Dedifferentiated amniotic fluid mesenchymal stem cell (primary cell): ENCODE results near the gene B2M.
"Not testable (repeated sequence)": the region's sequence is repeated elsewhere in the genome, so short reads cannot be mapped to it uniquely, and the experiment has no call there.

Experiments
- DNase-seq: peaks from one replicate; pipeline ENCODE4 v3.0.0-alpha.2; 2016; ENCODE audit errors: extremely low spot score

The B2M gene

GRCh38 chr15:44726136-44726535, 14.8 kb downstream of the B2M start:
- no peak for DNase-seq

DNA sequence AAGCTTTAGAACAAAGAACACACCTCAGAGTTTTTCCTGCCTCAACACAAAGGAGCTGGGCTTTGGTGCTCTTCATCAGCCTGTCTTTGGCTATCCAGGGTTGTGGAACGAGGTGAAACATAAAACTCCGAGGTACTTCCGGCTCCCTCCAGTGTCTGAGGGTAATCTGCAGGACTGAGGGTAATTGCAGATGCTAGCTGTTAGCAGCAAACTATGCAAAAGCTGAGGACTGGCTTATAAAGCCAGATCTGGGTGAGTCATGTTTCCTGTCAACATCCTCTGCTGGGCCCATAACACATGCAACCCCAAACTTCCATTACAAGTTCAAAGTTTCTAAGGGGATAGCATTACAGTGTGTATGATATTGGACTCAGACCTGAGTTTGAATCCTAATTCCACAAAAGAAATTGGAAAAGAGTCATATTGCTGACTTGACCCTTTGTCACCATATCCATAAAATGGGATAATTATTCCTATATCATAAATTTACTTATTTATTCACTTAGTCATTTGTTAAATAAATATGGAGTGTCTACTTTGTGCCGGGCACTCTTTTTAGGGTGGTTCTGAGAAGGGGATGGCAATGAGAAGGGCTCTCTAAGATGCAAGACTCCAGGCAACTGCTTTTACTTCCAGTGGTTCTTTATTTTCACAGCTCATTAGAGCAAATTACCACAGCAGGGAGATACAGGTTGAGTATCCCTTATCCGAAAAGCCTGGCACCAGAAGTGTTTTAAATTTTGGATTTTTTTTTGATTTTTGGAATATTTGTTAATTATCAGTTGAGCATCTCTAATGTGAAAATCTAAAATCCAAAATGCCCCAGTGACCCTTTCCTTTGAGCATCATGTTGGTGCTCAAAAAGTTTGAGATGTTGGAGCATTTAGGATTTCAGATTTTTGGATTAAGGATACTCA, 15.5 kb downstream of the B2M start:
- peak; percentile 49 for DNase-seq

DNA sequence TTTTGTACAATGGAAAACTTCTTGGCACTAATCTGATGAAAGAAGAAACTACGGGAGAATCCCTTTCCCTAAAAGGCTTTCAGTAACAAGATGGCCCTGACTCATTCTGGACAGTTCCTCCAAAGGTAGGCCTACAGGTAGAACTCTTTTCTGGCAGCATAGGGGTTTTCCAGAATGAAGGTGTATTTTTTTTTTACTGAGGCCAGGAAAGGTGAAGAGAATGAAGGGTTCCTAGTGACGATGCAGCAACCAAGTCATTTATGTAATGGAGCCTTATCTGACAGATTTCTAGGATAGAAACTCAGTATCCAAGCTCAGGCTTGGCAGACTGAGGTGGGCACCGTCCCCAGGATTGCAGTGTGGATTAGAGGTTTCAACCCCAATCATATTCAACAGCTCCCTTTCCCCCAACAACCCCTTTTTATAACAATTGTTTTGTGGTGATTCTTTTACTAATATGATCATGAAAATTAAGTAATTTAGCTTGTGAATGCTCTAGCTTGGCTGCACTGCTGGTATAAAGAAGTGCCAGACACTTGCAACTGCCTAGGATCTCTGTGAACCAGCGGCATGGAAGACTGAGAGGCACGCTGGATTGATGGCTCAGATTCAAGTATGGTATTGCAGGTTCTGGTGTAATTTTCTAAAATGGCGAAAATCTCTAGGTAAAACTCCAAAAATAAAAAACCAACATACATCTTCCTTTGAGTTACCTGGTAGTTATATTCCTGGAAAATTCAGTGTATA, 16.3 kb downstream of the B2M start:
- DNase-seq = no peak

DNA sequence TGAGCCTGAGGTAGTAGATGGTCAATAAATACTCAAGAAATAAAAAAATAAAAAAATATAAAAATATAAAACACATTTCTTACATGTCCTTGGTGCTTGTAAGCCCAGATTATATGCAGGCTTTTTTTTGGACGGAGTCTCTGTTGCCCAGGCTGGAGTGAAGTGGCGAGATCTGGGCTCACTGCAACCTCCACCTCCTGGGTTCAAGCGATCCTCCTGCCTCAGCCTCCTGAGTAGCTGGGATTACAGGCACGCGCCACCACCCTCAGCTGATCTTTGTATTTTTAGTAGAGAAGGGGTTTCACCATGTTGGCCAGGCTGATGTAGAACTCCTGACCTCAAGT, 16.9 kb downstream of the B2M start:
- DNase-seq = not testable (repeated sequence)

- DNase-seq = peak; percentile 98
These were observed 17.5 kb downstream of the B2M start for GRCh38 chr15:44728576-44729407.

GRCh38 chr15:44729408-44730127, 18.3 kb downstream of the B2M start:
- DNase-seq = no peak

GRCh38 chr15:44734839-44735481, 23.6 kb downstream of the B2M start:
- DNase-seq = no peak

- no peak for DNase-seq
These were observed 24.3 kb downstream of the B2M start for GRCh38 chr15:44735482-44736180.

DNA sequence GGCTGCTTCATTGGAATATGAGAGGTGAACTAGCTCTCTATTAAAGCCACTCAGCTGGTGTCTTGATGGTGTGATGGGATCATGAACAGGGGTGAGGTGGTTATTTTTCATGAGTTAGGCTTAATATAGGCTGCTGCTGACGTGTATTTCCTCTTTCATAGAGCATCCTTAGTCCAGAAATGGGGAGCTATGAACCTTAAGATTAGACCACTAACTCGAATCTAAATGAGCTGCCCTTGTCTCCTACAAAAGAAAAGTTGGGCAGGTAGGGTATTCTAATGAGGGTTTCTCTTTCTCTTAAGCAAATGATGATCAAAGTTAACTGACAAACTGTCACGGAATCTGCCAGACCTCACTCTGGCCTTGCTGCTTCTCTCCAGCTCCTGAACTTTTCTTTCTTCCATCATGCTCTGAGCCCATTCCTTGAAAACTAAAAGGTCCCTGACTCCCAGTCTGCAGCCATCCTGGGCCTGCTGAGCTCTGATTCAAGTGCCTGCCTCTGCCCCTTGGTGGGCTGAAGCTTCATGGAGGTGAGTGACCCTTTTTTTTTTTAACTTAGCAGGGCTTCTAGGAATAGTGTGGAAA, 25.0 kb downstream of the B2M start, which contains the start of gene TRIM69:
TSS of gene TRIM69 (plus strand) at position 348 of the 585 bp plus-strand sequence. CDS start at position 525, 177 bp downstream.
- DNase-seq = no peak

GRCh38 chr15:44738340-44738984, 27.1 kb downstream of the B2M start:
- peak; percentile 78 for DNase-seq

GRCh38 chr15:44739222-44739847, 28.0 kb downstream of the B2M start:
- not testable (repeated sequence) for DNase-seq

GRCh38 chr15:44743454-44743853, 32.1 kb downstream of the B2M start:
- DNase-seq = not testable (repeated sequence)

DNA sequence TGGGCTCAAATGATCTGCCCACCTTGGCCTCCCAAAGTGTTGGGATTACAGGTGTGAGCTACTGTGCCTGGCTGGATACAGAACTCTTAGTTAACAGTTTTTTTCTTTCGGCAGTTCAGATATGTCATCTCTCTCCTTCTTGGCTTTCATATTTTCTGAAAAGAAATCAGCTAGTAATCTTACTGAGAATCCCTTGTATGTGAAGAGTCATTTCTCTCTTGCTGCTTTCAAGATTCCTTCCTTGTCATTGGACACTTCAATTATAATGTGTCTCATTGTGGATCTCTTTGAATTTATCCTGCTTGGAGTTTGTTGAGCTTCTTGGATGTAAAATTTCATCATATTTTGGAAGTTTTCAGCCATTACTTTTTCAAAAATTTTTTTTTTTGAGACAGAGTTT, 42.0 kb downstream of the B2M start:
- DNase-seq = no peak

GRCh38 chr15:44763187-44763586, 51.9 kb downstream of the B2M start:
- DNase-seq = no peak

DNA sequence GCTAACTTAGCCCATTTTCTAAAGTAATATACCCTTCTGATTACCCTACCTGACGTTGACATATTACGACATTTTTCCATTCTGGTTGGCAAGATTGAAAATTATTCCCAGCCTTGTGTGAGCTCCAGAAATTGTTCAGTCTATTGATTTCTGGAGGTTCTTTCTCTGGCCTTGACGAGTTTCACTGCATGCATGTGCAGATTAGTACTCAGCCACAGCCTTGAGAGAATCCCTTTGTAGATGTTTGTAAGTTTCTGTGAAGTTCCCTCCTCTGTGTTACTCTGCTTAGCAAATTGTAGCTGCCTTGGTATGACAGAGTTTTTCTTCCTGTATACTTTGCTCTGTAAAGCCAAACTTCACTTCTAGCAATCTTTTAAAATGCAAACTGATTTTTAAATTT, 52.5 kb downstream of the B2M start:
- DNase-seq = no peak

DNA sequence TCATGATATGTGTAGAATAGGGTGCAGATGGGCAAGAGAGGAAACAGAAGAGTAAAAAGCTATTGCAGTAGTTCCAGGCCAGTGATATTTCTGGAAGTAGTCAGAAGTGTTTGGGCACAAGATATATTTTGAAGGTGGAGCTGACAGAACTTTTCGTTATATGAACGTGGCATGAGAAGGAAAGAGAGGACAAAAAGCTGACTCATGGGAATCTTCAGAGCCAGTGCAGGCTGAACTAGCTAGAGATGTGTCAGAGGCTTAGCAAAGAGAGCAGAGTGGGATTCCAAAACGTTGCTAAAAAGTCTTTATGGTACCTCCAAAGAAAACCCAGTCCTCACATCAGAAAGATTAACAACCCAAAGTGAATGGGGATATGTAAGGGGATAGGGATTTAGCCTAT, 53.7 kb downstream of the B2M start:
- no peak for DNase-seq
